ENCODE measurements around the gene KERA.

The KERA gene

DNA sequence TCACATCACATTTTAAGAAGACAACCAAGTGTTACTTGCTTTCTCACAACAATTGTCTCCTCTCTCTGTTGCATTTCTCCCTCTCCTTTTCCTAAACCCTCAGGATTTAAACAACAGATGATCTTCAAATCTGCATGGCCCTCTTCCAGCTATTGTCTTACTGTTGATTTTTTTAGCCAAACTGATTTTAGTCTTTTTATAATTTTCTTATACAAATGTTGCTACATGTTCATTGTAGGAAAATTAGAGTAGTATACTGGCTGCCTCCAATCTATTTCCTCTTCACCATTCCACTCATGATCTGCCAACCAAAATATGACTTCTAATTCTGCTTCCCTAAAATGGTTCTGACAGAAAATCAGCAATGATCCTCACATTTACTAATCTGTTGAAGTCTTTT, 1.4 kb upstream of the KERA start:
- no peak for DNase-seq (ENCODE audit: low read depth in 1 of 2, low spot score in 1 of 2)
- Histone ChIP-seq H3K27me3 (ENCODE audit: insufficient read depth, poor library complexity, severe bottlenecking) (no peaks in the 10 kb centered on the region), H3K4me3 (replicated peaks; ENCODE audit: insufficient read depth, low read length) (no peak overlapping the region), H3K27ac (replicated peaks) (no peak overlapping the region)
- TF ChIP-seq, protein P1, sequence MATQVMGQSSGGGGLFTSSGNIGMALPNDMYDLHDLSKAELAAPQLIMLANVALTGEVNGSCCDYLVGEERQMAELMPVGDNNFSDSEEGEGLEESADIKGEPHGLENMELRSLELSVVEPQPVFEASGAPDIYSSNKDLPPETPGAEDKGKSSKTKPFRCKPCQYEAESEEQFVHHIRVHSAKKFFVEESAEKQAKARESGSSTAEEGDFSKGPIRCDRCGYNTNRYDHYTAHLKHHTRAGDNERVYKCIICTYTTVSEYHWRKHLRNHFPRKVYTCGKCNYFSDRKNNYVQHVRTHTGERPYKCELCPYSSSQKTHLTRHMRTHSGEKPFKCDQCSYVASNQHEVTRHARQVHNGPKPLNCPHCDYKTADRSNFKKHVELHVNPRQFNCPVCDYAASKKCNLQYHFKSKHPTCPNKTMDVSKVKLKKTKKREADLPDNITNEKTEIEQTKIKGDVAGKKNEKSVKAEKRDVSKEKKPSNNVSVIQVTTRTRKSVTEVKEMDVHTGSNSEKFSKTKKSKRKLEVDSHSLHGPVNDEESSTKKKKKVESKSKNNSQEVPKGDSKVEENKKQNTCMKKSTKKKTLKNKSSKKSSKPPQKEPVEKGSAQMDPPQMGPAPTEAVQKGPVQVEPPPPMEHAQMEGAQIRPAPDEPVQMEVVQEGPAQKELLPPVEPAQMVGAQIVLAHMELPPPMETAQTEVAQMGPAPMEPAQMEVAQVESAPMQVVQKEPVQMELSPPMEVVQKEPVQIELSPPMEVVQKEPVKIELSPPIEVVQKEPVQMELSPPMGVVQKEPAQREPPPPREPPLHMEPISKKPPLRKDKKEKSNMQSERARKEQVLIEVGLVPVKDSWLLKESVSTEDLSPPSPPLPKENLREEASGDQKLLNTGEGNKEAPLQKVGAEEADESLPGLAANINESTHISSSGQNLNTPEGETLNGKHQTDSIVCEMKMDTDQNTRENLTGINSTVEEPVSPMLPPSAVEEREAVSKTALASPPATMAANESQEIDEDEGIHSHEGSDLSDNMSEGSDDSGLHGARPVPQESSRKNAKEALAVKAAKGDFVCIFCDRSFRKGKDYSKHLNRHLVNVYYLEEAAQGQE (IDR thresholded peaks at IDR 0.05; ENCODE audit: insufficient replicate concordance, low read depth): no peak
- TF ChIP-seq, protein P2, sequence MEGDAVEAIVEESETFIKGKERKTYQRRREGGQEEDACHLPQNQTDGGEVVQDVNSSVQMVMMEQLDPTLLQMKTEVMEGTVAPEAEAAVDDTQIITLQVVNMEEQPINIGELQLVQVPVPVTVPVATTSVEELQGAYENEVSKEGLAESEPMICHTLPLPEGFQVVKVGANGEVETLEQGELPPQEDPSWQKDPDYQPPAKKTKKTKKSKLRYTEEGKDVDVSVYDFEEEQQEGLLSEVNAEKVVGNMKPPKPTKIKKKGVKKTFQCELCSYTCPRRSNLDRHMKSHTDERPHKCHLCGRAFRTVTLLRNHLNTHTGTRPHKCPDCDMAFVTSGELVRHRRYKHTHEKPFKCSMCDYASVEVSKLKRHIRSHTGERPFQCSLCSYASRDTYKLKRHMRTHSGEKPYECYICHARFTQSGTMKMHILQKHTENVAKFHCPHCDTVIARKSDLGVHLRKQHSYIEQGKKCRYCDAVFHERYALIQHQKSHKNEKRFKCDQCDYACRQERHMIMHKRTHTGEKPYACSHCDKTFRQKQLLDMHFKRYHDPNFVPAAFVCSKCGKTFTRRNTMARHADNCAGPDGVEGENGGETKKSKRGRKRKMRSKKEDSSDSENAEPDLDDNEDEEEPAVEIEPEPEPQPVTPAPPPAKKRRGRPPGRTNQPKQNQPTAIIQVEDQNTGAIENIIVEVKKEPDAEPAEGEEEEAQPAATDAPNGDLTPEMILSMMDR (IDR thresholded peaks at IDR 0.05; ENCODE audit: insufficient read depth, low read length): no peak
- TF ChIP-seq POLR2AphosphoS5 (IDR thresholded peaks at IDR 0.05; ENCODE audit: low read depth) (no peak), SPI1 (IDR thresholded peaks at IDR 0.05; ENCODE audit: borderline replicate concordance, low read depth) (no peak), GABPA (IDR thresholded peaks at IDR 0.05; ENCODE audit: low read depth) (no peak)

DNA sequence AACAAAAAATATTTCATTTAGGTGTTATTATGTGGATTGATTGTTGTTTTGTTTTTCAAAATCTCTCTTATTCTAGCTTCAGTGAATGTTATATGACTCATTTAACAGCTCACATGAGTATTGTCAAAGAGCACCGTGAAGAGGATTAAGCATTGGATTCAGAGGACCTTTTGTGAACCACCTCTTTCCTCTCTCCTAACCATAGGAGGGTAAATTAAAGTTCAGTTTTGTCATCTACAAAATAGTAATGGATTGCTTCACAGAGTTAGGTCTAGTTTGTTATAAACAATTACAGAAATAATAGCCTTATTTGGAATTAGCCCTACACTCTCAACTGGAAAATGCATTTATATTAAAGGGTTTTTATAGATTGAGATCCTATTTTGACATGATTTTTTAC, 962 bp upstream of the KERA start:
- Histone ChIP-seq H3K27me3 (ENCODE audit: insufficient read depth, poor library complexity, severe bottlenecking) (no peaks in the 10 kb centered on the region), H3K4me3 (replicated peaks; ENCODE audit: insufficient read depth, low read length) (no peak overlapping the region), H3K27ac (replicated peaks) (no peak overlapping the region)
- DNase-seq (ENCODE audit: low read depth in 1 of 2, low spot score in 1 of 2): no peak
- TF ChIP-seq, protein P2 (IDR thresholded peaks at IDR 0.05; ENCODE audit: insufficient read depth, low read length): no peak
- no peak for TF ChIP-seq GABPA (IDR thresholded peaks at IDR 0.05; ENCODE audit: low read depth)
- TF ChIP-seq POLR2AphosphoS5 (IDR thresholded peaks at IDR 0.05; ENCODE audit: low read depth): no peak
- TF ChIP-seq, protein P1 (IDR thresholded peaks at IDR 0.05; ENCODE audit: insufficient replicate concordance, low read depth): no peak
- no peak for TF ChIP-seq SPI1 (IDR thresholded peaks at IDR 0.05; ENCODE audit: borderline replicate concordance, low read depth)

DNA sequence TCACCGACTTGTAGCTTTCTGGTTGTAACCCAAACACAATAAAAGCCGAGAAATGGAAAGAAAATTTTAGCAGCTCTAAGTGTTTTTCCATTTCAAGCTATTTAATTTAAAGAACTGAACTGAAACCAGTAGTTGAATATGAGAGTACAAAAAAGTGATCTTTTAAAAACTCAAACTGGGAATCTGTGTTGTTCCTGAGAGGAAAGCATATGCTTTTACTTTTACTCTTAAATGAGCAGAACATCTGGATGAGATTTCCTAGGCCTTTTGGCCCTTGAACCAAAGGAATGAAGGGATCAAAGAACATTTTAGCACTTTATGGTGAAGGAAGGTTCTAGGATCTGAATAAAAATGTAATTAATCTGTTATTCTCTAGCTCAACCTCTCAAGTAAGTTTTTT, 1.3 kb downstream of the KERA start:
- Histone ChIP-seq H3K27ac (replicated peaks) (no peak overlapping the region), H3K4me3 (replicated peaks; ENCODE audit: insufficient read depth, low read length) (no peak overlapping the region), H3K27me3 (ENCODE audit: insufficient read depth, poor library complexity, severe bottlenecking) (no peaks in the 10 kb centered on the region)
- TF ChIP-seq SPI1 (IDR thresholded peaks at IDR 0.05; ENCODE audit: borderline replicate concordance, low read depth): no peak
- no peak for TF ChIP-seq GABPA (IDR thresholded peaks at IDR 0.05; ENCODE audit: low read depth)
- TF ChIP-seq, protein P2 (IDR thresholded peaks at IDR 0.05; ENCODE audit: insufficient read depth, low read length): no peak
- TF ChIP-seq POLR2AphosphoS5 (IDR thresholded peaks at IDR 0.05; ENCODE audit: low read depth): no peak
- TF ChIP-seq, protein P1 (IDR thresholded peaks at IDR 0.05; ENCODE audit: insufficient replicate concordance, low read depth): no peak
- no peak for DNase-seq (ENCODE audit: low read depth in 1 of 2, low spot score in 1 of 2)
